ENCODE results near the gene SENP6. TPM values are rescaled to one million over a fixed set of nuclear protein-coding genes. Genes with fewer than 3 reads are reported as not detected.
"Not testable (repeated sequence)": the region's sequence is repeated elsewhere in the genome, so short reads cannot be mapped to it uniquely, and the experiment has no call there.

The SENP6 gene
- total RNA-seq, 3 donors from 2014 or later, result 56.6 to 67.7 (median 57.4) TPM

DNA sequence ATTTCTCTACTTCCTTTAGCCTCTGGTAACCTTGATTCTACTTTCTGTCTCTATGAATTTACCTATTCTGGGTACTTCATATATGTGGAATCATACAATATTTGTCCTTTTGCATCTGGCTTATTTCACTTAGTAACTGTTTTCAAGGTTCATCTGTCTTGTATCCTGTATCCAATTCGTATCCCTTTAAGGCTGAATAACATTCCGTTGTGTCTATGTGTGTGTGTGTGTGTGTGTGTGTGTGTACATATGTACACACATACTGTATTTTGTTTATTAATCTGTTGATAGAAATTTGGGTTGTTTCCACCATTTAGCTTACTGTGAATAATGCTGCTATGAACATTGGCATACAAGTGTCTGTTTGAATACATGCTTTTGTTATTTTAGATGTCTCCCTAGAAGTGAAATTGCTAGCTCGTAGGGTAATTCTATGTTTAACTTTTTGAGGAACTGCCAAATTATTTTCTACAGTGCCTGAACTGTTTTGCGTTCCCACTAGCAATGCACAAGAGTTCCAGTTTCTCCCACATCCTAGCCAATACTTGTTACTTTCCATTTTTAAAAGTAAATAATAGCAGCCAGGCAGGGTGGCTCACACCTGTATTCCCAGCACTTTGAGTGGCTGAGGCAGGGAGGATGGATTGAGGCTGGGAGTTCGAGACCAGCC lies 17.7 kb downstream of the SENP6 start:
- H3K4me3 Mint-ChIP-seq, result no peak overlapping the region
- H3K4me1 Mint-ChIP-seq (ENCODE audit: low read depth), result peaks cover 66% of the 10 kb centered on the region
- no peaks in the 10 kb centered on the region for H3K9me3 Mint-ChIP-seq
- DNase-seq (no peak), ATAC-seq (no peak)
- H3K36me3 Mint-ChIP-seq (ENCODE audit: insufficient read depth), result peaks cover 11% of the 10 kb centered on the region
- no peaks in the 10 kb centered on the region for H3K27me3 Mint-ChIP-seq (ENCODE audit: low read depth)

DNA sequence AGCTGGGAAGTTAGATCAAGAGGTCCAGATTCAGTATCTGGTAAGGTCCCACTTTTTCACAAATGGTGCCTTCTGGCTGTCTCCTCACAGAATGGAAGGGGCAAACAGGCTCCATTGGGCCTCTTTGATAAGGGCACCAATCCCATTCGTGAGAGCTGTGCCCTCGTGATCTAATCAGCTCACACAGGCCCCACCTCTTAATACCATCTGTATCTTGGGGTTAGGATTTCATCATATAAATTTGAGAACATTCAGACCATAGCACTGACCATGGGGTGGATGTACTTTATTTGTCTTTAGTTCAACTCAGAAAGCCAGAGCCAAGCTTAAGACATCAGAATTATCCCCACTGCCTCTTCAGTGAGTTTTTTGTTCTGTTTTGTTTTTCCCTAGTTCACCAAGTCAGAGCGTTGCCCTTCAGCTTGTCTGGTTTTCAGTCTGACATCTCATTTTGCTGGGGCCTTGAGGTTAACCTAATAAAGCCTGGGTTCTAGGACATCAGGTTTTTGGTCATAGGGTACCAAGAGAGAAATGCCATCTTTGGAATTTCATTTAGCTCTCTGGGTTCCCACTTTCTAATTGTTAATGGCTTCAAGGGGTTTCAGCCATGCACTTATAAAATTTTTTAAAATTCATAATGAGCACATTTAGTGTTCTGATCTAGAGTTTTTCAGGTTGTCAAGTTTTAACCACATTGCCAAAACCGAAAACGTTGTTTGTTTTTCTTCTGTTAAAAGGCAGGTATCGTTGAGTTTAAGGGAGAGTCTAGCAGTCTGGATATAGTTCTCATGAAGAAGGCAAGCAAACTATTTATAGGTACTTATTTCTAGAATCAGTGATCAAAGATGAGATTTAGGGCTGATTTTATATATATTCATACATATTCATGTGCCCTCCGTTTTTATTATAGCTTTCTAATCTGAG lies 19.0 kb downstream of the SENP6 start:
- peaks cover 54% of the 10 kb centered on the region for H3K4me1 Mint-ChIP-seq (ENCODE audit: low read depth)
- no peak overlapping the region for H3K4me3 Mint-ChIP-seq
- DNase-seq (no peak), ATAC-seq (no peak)
- H3K27me3 Mint-ChIP-seq (ENCODE audit: low read depth), result no peaks in the 10 kb centered on the region
- peaks cover 14% of the 10 kb centered on the region for H3K36me3 Mint-ChIP-seq (ENCODE audit: insufficient read depth)
- no peaks in the 10 kb centered on the region for H3K9me3 Mint-ChIP-seq

DNA sequence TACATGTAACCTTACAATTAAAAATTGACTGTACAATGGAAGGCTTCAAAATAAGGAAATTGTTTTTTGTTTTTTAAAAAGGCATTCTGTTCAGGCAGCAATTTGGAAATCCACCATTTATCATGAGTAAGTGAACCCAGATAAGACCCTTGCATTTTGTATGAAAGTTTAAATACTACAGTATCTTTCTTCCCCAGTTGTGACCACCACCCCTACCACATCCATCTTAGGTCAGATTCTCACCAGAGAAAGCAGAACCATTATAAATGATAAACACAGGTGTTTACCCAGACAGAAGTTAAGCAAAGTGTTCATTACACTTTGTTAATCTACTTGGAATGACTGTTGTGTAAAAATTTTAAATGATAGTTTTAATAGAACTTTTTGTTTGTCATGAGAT lies 20.2 kb downstream of the SENP6 start:
- no peak for ATAC-seq
- peaks cover 47% of the 10 kb centered on the region for H3K4me1 Mint-ChIP-seq (ENCODE audit: low read depth)
- H3K4me3 Mint-ChIP-seq, result no peak overlapping the region
- H3K36me3 Mint-ChIP-seq (ENCODE audit: insufficient read depth), result peaks cover 14% of the 10 kb centered on the region
- no peaks in the 10 kb centered on the region for H3K9me3 Mint-ChIP-seq
- H3K27me3 Mint-ChIP-seq (ENCODE audit: low read depth), result no peaks in the 10 kb centered on the region
- no peak for DNase-seq

DNA sequence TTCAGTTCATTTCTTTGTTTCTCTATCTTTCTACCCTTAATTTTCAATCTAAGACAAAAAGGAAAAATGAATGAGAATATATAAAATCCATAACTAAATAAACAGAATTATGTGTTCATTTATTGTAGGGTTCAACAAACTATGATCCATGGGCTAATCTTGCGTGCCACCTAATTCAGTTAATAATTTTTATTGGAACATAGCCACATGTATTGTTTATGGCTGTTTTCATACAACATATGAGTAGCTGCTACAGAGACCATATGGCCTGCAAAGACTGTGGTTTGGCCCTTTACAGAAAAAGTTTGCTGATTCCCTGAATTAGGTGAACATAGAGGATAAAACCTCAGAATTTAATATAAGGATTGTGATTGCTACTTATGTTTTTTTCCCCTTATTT lies 21.8 kb downstream of the SENP6 start:
- no peaks in the 10 kb centered on the region for H3K9me3 Mint-ChIP-seq
- no peak overlapping the region for H3K4me3 Mint-ChIP-seq
- no peak for ATAC-seq
- H3K36me3 Mint-ChIP-seq (ENCODE audit: insufficient read depth), result peaks cover 14% of the 10 kb centered on the region
- H3K4me1 Mint-ChIP-seq (ENCODE audit: low read depth), result peaks cover 33% of the 10 kb centered on the region
- no peaks in the 10 kb centered on the region for H3K27me3 Mint-ChIP-seq (ENCODE audit: low read depth)
- no peak for DNase-seq

DNA sequence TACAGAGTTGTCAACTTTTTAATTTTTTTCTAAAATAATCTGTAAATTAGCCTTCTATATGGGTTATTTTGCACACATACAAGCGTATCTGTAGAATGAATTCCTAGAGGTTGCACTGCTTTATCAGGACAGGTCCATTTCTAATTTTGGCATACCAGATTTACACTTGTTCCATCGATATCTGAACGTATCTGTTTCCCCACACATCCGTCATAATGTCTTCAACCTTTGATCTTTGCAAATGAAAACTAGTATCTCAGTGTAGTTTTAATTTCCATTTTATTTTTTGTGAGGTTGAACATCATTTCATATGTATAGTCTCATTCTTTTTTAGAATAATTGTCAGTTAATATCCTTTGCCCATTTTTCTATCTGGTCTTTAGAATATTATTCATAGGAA lies 22.7 kb downstream of the SENP6 start:
- ATAC-seq (no peak), DNase-seq (no peak)
- Mint-ChIP-seq H3K9me3 (no peaks in the 10 kb centered on the region), H3K36me3 (ENCODE audit: insufficient read depth) (peaks cover 14% of the 10 kb centered on the region), H3K27me3 (ENCODE audit: low read depth) (no peaks in the 10 kb centered on the region), H3K4me3 (no peak overlapping the region), H3K4me1 (ENCODE audit: low read depth) (peaks cover 26% of the 10 kb centered on the region)

DNA sequence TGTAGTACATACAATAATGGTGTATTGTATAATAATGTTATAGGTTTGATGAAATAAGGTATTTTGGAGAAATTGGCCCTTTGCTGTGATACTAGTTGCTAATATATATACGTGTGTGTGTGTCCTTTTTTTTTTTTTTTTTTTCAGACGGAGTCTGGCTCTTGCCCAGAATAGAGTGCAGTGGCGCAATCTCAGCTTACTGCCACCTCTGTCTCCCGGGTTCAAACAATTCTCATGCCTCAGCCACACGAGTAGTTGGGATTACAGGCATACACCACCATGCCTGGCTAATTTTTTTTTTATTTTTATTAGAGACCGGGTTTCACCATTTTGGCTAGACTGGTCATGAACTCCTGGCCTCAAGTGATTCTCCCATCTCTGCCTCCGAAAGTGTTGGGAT lies 23.3 kb downstream of the SENP6 start:
- ATAC-seq (no peak), DNase-seq (no peak)
- no peaks in the 10 kb centered on the region for H3K27me3 Mint-ChIP-seq (ENCODE audit: low read depth)
- H3K36me3 Mint-ChIP-seq (ENCODE audit: insufficient read depth), result peaks cover 17% of the 10 kb centered on the region
- no peaks in the 10 kb centered on the region for H3K9me3 Mint-ChIP-seq
- H3K4me3 Mint-ChIP-seq, result no peak overlapping the region
- H3K4me1 Mint-ChIP-seq (ENCODE audit: low read depth), result peaks cover 19% of the 10 kb centered on the region

DNA sequence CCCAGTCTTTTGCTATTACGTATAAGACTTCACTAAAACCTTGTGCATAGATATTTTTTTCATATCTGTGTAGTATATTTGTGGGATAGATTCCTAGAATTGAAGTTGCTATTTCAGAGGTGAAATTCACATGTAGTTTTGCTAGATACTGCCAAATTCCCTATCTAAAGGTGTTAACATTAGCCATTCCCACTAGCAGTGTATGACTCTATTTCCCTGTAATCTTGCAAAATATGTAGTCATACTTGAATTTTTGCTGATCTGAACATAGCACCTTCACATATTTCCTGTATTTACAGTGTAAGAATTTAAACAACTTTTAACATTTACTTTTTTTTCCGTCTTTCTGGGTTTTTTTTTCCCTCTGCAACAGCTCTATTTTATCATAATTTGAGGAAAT lies 24.9 kb downstream of the SENP6 start:
- peaks cover 20% of the 10 kb centered on the region for H3K36me3 Mint-ChIP-seq (ENCODE audit: insufficient read depth)
- no peak for ATAC-seq
- H3K4me3 Mint-ChIP-seq, result no peak overlapping the region

DNA sequence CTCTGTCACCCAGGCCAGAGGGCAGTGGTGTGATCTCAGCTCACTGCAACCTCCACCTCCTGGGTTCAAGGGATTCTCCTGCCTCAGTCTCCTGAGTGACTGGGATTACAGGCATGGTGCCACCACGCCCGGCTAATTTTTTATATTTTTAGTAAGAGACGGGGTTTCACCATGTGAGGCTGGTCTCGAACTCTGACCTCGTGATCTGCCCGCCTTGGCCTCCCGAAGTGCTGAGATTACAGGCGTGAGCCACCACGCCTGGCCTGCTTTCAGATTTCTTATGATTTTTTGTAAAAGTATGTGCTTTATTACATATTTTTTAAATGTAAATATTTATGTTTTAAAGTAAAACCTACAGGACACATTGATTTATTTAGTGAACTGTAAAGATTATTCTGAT lies 26.0 kb downstream of the SENP6 start:
- not testable (repeated sequence) for H3K9me3 Mint-ChIP-seq; H3K27me3 Mint-ChIP-seq (ENCODE audit: low read depth); H3K4me1 Mint-ChIP-seq (ENCODE audit: low read depth); ATAC-seq; DNase-seq; H3K4me3 Mint-ChIP-seq
- H3K36me3 Mint-ChIP-seq (ENCODE audit: insufficient read depth), result peaks cover 22% of the 10 kb centered on the region

More for the DNA sequence above, 24.9 kb downstream of the SENP6 start:
- H3K27me3 Mint-ChIP-seq (ENCODE audit: low read depth), result no peaks in the 10 kb centered on the region
- no peaks in the 10 kb centered on the region for H3K9me3 Mint-ChIP-seq
- DNase-seq, result no peak
- peaks cover 6% of the 10 kb centered on the region for H3K4me1 Mint-ChIP-seq (ENCODE audit: low read depth)

DNA sequence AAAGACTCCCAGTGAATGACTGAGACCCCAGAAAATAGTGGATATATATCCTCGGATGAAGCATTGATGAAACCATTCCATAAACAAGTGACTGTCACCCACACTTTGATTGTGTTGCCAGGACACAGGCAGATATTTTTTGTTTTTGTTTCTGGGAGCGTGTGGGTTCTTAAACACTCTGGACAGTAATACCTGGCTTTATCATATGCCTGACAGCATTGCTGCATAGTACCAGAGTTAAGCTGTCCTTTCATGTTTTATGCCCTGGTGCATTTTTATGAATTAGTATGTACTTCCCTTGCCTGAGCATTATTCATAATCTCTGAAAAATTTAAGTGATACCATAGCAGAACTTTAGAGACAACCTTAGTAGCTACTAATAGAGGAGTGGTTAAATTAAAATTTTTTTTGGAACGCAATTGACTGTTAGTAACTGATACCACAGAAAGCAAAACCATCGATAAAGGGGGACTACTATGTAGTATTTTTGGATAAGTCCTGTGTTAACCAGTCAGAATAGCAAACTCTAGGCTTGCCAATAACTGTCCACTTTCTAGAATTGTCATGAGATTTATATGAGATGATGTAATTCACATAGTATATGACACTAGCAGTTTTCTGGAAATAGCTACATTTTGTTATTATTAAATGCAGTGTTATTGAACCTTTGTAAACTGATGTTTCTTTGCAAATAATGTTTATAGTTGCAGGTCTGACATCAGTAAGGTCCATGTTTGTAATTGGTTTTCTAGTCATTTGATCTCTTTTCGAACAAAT lies 30.4 kb downstream of the SENP6 start:
- Mint-ChIP-seq H3K4me3 (no peak overlapping the region), H3K36me3 (ENCODE audit: insufficient read depth) (peaks cover 26% of the 10 kb centered on the region), H3K27me3 (ENCODE audit: low read depth) (no peaks in the 10 kb centered on the region), H3K9me3 (no peaks in the 10 kb centered on the region), H3K4me1 (ENCODE audit: low read depth) (peaks cover 2% of the 10 kb centered on the region)
- DNase-seq, result no peak
- ATAC-seq, result no peak

DNA sequence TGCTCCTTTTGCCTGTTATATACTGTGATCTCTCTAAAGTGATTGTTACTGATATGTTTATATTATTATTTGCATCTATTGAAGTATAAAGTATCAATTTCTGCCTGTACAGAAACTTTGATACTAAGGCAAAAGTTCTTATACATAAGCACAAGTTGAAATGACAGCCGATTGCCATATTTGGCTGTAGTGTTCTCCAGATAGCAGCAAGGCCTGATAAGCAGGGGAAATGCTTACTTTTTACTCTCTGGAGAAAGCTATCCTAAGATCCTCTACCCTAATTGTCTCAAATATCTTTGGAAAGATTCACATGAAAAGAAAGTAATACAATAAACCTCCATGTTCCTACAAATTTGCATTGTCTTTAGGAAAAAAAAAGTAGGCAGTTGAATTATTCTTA lies 31.4 kb downstream of the SENP6 start:
- DNase-seq, result no peak
- no peaks in the 10 kb centered on the region for H3K9me3 Mint-ChIP-seq
- ATAC-seq, result no peak
- H3K36me3 Mint-ChIP-seq (ENCODE audit: insufficient read depth), result peaks cover 28% of the 10 kb centered on the region
- H3K4me1 Mint-ChIP-seq (ENCODE audit: low read depth), result peaks cover 2% of the 10 kb centered on the region
- no peaks in the 10 kb centered on the region for H3K27me3 Mint-ChIP-seq (ENCODE audit: low read depth)
- H3K4me3 Mint-ChIP-seq, result no peak overlapping the region

DNA sequence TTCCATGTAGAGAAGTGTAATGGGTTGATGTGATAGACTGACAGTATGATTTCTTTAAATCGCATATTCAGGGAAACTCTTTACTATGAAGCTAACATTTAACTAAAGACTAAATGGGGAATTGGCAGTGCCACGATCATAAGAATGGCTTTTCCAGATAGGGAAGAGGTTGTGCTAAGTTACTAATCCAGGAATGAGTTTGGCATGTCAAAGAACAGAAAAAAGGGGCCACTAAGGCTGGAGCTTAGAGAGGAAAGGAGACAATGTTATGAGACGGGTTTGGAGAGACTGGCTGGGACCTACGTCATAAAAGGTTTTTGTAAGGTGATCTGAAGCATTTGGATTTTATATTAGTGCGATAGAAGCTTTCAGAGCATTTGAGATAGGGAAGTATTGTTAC lies 40.6 kb downstream of the SENP6 start:
- no peaks in the 10 kb centered on the region for H3K27me3 Mint-ChIP-seq (ENCODE audit: low read depth)
- H3K36me3 Mint-ChIP-seq (ENCODE audit: insufficient read depth), result peaks cover 22% of the 10 kb centered on the region
- no peak for DNase-seq
- H3K9me3 Mint-ChIP-seq, result no peaks in the 10 kb centered on the region
- ATAC-seq, result no peak
- H3K4me1 Mint-ChIP-seq (ENCODE audit: low read depth), result no peaks in the 10 kb centered on the region
- H3K4me3 Mint-ChIP-seq, result no peak overlapping the region

DNA sequence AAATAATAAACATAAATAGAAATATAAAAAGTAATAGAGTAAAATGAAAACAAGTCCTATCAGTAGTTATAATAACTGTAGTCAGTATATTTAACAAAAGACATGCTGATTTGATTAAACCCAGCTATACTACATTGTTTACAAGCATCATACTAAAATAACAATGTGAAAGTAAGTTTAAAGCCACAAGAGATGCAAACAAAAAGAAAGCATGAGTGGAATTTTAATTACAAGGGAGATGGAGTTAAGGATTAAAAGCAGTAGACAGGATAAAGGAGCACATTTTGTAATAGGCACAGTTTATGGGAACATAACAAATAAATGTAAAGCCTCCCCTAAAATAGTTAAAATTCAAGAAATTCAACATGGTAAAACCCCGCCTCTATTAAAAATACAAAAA lies 41.5 kb downstream of the SENP6 start:
- Mint-ChIP-seq H3K36me3 (ENCODE audit: insufficient read depth) (peaks cover 22% of the 10 kb centered on the region), H3K27me3 (ENCODE audit: low read depth) (no peaks in the 10 kb centered on the region), H3K4me3 (no peak overlapping the region), H3K9me3 (no peaks in the 10 kb centered on the region), H3K4me1 (ENCODE audit: low read depth) (no peaks in the 10 kb centered on the region)
- ATAC-seq (no peak), DNase-seq (no peak)

DNA sequence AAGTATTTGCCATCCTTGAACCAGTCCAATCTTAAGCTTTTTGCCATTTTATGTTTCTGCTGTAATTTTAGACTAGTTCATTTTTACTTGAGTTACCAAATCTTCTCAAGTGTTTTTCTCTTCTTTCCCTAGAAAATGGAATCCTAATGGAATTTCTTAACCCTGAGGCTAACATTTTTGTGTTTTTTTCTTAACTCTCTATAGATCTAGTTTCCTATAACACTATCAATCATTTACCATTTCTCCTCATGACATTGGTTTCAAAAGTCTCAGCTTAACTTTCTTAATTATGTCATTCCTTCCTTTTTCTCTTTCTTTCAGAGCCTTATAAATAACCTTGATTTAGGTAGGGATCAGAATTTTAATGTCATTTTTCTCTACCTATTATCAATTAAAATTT lies 54.8 kb downstream of the SENP6 start:
- Mint-ChIP-seq H3K4me1 (ENCODE audit: low read depth) (peaks cover 2% of the 10 kb centered on the region), H3K9me3 (no peaks in the 10 kb centered on the region), H3K4me3 (no peak overlapping the region), H3K36me3 (ENCODE audit: insufficient read depth) (peaks cover 50% of the 10 kb centered on the region), H3K27me3 (ENCODE audit: low read depth) (no peaks in the 10 kb centered on the region)
- DNase-seq (no peak), ATAC-seq (no peak)

DNA sequence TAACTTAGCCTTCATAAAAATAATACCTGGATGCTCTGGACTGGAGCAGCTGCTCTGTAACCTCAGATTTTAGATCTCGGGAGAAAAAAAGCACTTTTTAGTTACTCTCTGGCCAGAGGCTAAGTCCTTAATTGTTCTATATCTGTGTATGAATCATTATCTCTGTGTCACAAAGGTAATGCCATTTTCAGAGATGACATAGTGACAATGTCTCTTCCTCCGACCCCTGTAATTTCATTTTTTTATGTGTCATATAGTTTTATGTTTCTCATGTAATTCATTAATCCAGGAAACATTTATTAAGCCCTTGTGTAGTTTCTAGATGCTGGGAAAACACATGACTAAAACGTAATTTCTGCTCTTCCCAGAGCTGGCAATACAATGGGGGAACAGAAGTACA lies 55.6 kb downstream of the SENP6 start:
- ATAC-seq, result no peak
- no peak for DNase-seq
- Mint-ChIP-seq H3K4me1 (ENCODE audit: low read depth) (peaks cover 2% of the 10 kb centered on the region), H3K27me3 (ENCODE audit: low read depth) (no peaks in the 10 kb centered on the region), H3K9me3 (no peaks in the 10 kb centered on the region), H3K4me3 (no peak overlapping the region), H3K36me3 (ENCODE audit: insufficient read depth) (peaks cover 52% of the 10 kb centered on the region)
